Dendritic cell treated with granulocyte-macrophage colony-stimulating factor and Interleukin-4, amounts not matched to agents 40 ng/mL and 50 ng/mL, for 4 days (primary cell): ENCODE measurements around the gene TIMM13.
"Not testable (repeated sequence)": the region's sequence is repeated elsewhere in the genome, so short reads cannot be mapped to it uniquely, and the experiment has no call there.

Experiments used
- H3K27ac Mint-ChIP-seq: one replicate; pipeline ENCODE4 v1.8.0; 2022; ENCODE audit warnings: mild to moderate bottlenecking, mixed read lengths
- H3K27me3 Mint-ChIP-seq: one replicate; pipeline ENCODE4 v1.8.0; 2022; ENCODE audit warnings: mild to moderate bottlenecking, mixed read lengths
- H3K36me3 Mint-ChIP-seq: one replicate; pipeline ENCODE4 v1.8.0; 2022; ENCODE audit warnings: low read depth, mixed read lengths
- H3K4me1 Mint-ChIP-seq: one replicate; pipeline ENCODE4 v1.8.0; 2022; ENCODE audit warnings: low read depth, mixed read lengths
- H3K4me3 Mint-ChIP-seq: one replicate; pipeline ENCODE4 v1.8.0; 2022; ENCODE audit warnings: mild to moderate bottlenecking, moderate library complexity, mixed read lengths
- H3K9me3 Mint-ChIP-seq: one replicate; pipeline ENCODE4 v1.8.0; 2022; ENCODE audit warnings: mixed read lengths
- intact Hi-C: fragments of 100-400 bp; cut with micrococcal nuclease; formaldehyde crosslinking; loops from one replicate; pipeline ENCODE4 v1.15.0; 2022

The TIMM13 gene

GRCh38 chr19:2427429-2428320, at the start of gene TIMM13:
Gene TIMM13, minus strand, starts transcription at chr19:2427586. Its CDS starts 53 bp downstream, at chr19:2427533.
- Mint-ChIP-seq H3K4me1 (peaks cover 36% of the 10 kb centered on the region), H3K36me3 (peaks cover 85% of the 10 kb centered on the region), H3K4me3 (peak within 1 kb of the TSS; percentile 92), H3K27me3 (no peaks in the 10 kb centered on the region), H3K27ac (peak within 1 kb of the TSS; percentile 98), H3K9me3 (no peaks in the 10 kb centered on the region)
- intact Hi-C loops: no loop called here

GRCh38 chr19:2476451-2477140, 49.2 kb upstream of the TIMM13 start:
- peak overlapping the region; percentile 95 for H3K27ac Mint-ChIP-seq
- intact Hi-C loops: loop anchor here (5.0 kb wide), 1 partner anchor 156 kb away; no protein-coding TSS in a partner anchor

GRCh38 chr19:2475702-2476450, 48.5 kb upstream of the TIMM13 start, which contains the start of gene GADD45B:
Gene GADD45B, plus strand, starts transcription at chr19:2476127. Its CDS starts 232 bp downstream, at chr19:2476359.
- H3K4me3 Mint-ChIP-seq: peak within 1 kb of the TSS; percentile 99
- H3K36me3 Mint-ChIP-seq: peaks cover 30% of the 10 kb centered on the region
- peaks cover 44% of the 10 kb centered on the region for H3K4me1 Mint-ChIP-seq

More at GRCh38 chr19:2476451-2477140, 49.2 kb upstream of the TIMM13 start:
- H3K9me3 Mint-ChIP-seq: no peaks in the 10 kb centered on the region
- H3K4me3 Mint-ChIP-seq: peak overlapping the region; percentile 99
- peaks cover 12% of the 10 kb centered on the region for H3K27me3 Mint-ChIP-seq
- peaks cover 44% of the 10 kb centered on the region for H3K4me1 Mint-ChIP-seq
- H3K36me3 Mint-ChIP-seq: peaks cover 30% of the 10 kb centered on the region

GRCh38 chr19:2475018-2475701, 47.8 kb upstream of the TIMM13 start:
- Mint-ChIP-seq H3K9me3 (no peaks in the 10 kb centered on the region), H3K4me1 (peaks cover 44% of the 10 kb centered on the region), H3K4me3 (peak overlapping the region; percentile 99), H3K27me3 (peaks cover 8% of the 10 kb centered on the region), H3K36me3 (peaks cover 30% of the 10 kb centered on the region), H3K27ac (peak overlapping the region; percentile 95)
- intact Hi-C loops: loop anchor here (2.0 to 5.0 kb wide), 3 partner anchors 78 to 157 kb away; no protein-coding TSS in a partner anchor

More at GRCh38 chr19:2475702-2476450, 48.5 kb upstream of the TIMM13 start, which contains the start of gene GADD45B:
- intact Hi-C loops: loop anchor here (2.0 to 5.0 kb wide), 3 partner anchors 77 to 156 kb away; no protein-coding TSS in a partner anchor
- H3K27ac Mint-ChIP-seq: peak within 1 kb of the TSS; percentile 95
- no peaks in the 10 kb centered on the region for H3K9me3 Mint-ChIP-seq
- peaks cover 8% of the 10 kb centered on the region for H3K27me3 Mint-ChIP-seq

- H3K36me3 Mint-ChIP-seq: peaks cover 30% of the 10 kb centered on the region
- no peaks in the 10 kb centered on the region for H3K9me3 Mint-ChIP-seq
- intact Hi-C loops: loop anchor here (1.0 to 5.0 kb wide), 4 partner anchors 78 to 158 kb away; no protein-coding TSS in a partner anchor
- H3K4me1 Mint-ChIP-seq: peaks cover 47% of the 10 kb centered on the region
- H3K27ac Mint-ChIP-seq: peak overlapping the region; percentile 95
- peaks cover 10% of the 10 kb centered on the region for H3K27me3 Mint-ChIP-seq
- peak overlapping the region; percentile 99 for H3K4me3 Mint-ChIP-seq
Measured at GRCh38 chr19:2474232-2475017, 47.0 kb upstream of the TIMM13 start.

- intact Hi-C loops, H3K36me3 Mint-ChIP-seq, H3K9me3 Mint-ChIP-seq, H3K4me3 Mint-ChIP-seq, H3K27ac Mint-ChIP-seq: not testable (repeated sequence)
- H3K4me1 Mint-ChIP-seq: peaks cover 10% of the 10 kb centered on the region
- H3K27me3 Mint-ChIP-seq: peaks cover 12% of the 10 kb centered on the region
Measured at GRCh38 chr19:2469915-2470200, 42.5 kb upstream of the TIMM13 start.

GRCh38 chr19:2469102-2469914, 41.9 kb upstream of the TIMM13 start:
- Mint-ChIP-seq H3K36me3 (no peaks in the 10 kb centered on the region), H3K27ac (no peak overlapping the region), H3K27me3 (peaks cover 12% of the 10 kb centered on the region), H3K4me3 (no peak overlapping the region), H3K9me3 (no peaks in the 10 kb centered on the region), H3K4me1 (peaks cover 9% of the 10 kb centered on the region)
- intact Hi-C loops: no loop called here

- H3K27me3 Mint-ChIP-seq: peaks cover 12% of the 10 kb centered on the region
- no peak overlapping the region for H3K27ac Mint-ChIP-seq
- intact Hi-C loops: no loop called here
- peaks cover 9% of the 10 kb centered on the region for H3K4me1 Mint-ChIP-seq
- no peaks in the 10 kb centered on the region for H3K36me3 Mint-ChIP-seq
- no peak overlapping the region for H3K4me3 Mint-ChIP-seq
- no peaks in the 10 kb centered on the region for H3K9me3 Mint-ChIP-seq
Measured at GRCh38 chr19:2468596-2468995, 41.2 kb upstream of the TIMM13 start.

- Mint-ChIP-seq H3K27me3 (peaks cover 11% of the 10 kb centered on the region), H3K4me1 (peaks cover 26% of the 10 kb centered on the region), H3K36me3 (no peaks in the 10 kb centered on the region), H3K9me3 (no peaks in the 10 kb centered on the region), H3K4me3 (no peak overlapping the region), H3K27ac (no peak overlapping the region)
- intact Hi-C loops: no loop called here
Measured at GRCh38 chr19:2464389-2464788, 37.0 kb upstream of the TIMM13 start.

GRCh38 chr19:2463694-2464093, 36.3 kb upstream of the TIMM13 start:
- H3K4me1 Mint-ChIP-seq: peaks cover 23% of the 10 kb centered on the region
- H3K36me3 Mint-ChIP-seq, intact Hi-C loops, H3K9me3 Mint-ChIP-seq, H3K27me3 Mint-ChIP-seq, H3K4me3 Mint-ChIP-seq, H3K27ac Mint-ChIP-seq: not testable (repeated sequence)

GRCh38 chr19:2462635-2463421, 35.4 kb upstream of the TIMM13 start:
- peak overlapping the region; percentile 96 for H3K4me3 Mint-ChIP-seq

More at GRCh38 chr19:2462635-2463421, 35.4 kb upstream of the TIMM13 start:
- no peaks in the 10 kb centered on the region for H3K9me3 Mint-ChIP-seq
- H3K27ac Mint-ChIP-seq: no peak overlapping the region
- peaks cover 8% of the 10 kb centered on the region for H3K27me3 Mint-ChIP-seq
- no peaks in the 10 kb centered on the region for H3K36me3 Mint-ChIP-seq
- H3K4me1 Mint-ChIP-seq: peaks cover 23% of the 10 kb centered on the region
- intact Hi-C loops: no loop called here
